Measurements from ENCODE around the gene COL5A3. TPM values are rescaled to one million over a fixed set of nuclear protein-coding genes. Genes with fewer than 3 reads are reported as not detected.

The COL5A3 gene
- total RNA-seq, 1 donor from 2014 or later = 68.7 TPM

DNA sequence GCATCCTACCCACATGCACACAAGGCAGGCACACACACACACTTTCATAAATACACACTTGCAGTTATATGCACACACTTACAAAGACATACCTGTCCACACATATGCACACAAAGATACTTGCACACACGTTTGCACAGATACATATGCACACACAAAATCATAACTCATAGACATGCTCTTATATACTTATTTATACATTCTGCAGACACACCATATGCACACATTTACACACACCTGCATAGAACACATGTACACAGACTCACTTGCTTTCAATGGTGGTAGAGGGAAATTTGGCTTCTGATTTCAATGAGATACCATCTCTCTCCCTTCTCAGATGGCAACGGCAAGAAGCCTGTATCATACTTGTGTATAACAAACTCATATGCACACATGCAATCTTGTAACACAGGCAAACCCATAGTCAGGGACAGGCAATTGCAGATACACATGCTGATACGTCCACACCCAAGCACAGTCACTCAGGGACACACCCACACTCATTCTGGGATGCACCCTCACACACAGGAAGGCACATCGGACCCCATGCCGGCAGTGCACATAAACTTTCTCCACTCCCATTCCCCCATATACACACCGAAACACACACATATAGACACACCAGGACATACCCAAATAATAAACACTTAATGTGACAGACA is 98.6 kb downstream of the COL5A3 start:
- H3K4me1 Mint-ChIP-seq (ENCODE audit: unreplicated experiment) = peaks cover 6% of the 10 kb centered on the region
- H3K27me3 Mint-ChIP-seq (ENCODE audit: unreplicated experiment) = no peaks in the 10 kb centered on the region
- H3K4me3 Mint-ChIP-seq (ENCODE audit: unreplicated experiment) = no peak overlapping the region
- no peak for DNase-seq (ENCODE audit: extremely low spot score, unreplicated experiment)
- H3K27ac Mint-ChIP-seq (ENCODE audit: unreplicated experiment) = no peak overlapping the region
- H3K36me3 Mint-ChIP-seq (ENCODE audit: unreplicated experiment) = peaks cover 2% of the 10 kb centered on the region
- TF ChIP-seq, protein P1, sequence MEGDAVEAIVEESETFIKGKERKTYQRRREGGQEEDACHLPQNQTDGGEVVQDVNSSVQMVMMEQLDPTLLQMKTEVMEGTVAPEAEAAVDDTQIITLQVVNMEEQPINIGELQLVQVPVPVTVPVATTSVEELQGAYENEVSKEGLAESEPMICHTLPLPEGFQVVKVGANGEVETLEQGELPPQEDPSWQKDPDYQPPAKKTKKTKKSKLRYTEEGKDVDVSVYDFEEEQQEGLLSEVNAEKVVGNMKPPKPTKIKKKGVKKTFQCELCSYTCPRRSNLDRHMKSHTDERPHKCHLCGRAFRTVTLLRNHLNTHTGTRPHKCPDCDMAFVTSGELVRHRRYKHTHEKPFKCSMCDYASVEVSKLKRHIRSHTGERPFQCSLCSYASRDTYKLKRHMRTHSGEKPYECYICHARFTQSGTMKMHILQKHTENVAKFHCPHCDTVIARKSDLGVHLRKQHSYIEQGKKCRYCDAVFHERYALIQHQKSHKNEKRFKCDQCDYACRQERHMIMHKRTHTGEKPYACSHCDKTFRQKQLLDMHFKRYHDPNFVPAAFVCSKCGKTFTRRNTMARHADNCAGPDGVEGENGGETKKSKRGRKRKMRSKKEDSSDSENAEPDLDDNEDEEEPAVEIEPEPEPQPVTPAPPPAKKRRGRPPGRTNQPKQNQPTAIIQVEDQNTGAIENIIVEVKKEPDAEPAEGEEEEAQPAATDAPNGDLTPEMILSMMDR (IDR thresholded peaks at IDR 0.05) = no peak
- H3K9me3 Mint-ChIP-seq (ENCODE audit: unreplicated experiment) = no peaks in the 10 kb centered on the region

DNA sequence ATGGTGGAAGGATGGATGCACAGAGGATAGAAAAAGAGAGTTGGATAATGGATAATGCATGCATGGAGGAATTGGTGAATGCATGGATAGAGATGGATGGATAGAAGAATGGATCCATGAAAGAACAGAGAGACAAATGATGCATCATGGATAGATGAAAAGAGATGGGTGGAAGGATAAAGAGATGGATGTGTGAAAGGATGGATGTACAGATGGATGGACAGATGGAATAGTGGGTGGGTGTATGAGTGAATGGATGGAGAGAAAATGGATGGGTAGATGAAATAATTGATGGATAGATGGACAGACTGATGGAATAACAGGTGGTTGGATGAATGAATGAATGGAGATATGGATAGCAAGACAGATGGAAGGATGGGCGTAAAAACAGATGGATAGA is 99.7 kb downstream of the COL5A3 start:
- Mint-ChIP-seq H3K4me1 (ENCODE audit: unreplicated experiment) (peaks cover 5% of the 10 kb centered on the region), H3K27ac (ENCODE audit: unreplicated experiment) (no peak overlapping the region), H3K36me3 (ENCODE audit: unreplicated experiment) (peaks cover 2% of the 10 kb centered on the region), H3K27me3 (ENCODE audit: unreplicated experiment) (no peaks in the 10 kb centered on the region), H3K9me3 (ENCODE audit: unreplicated experiment) (no peaks in the 10 kb centered on the region), H3K4me3 (ENCODE audit: unreplicated experiment) (no peak overlapping the region)
- TF ChIP-seq, protein P1 (IDR thresholded peaks at IDR 0.05) = no peak
- no peak for DNase-seq (ENCODE audit: extremely low spot score, unreplicated experiment)

Small RNAs within 50 kb of the gene (microRNA-seq; reads per million reads assigned to microRNA genes)
- gene MIR5589 (ENCODE audit: unreplicated experiment) = not detected

Other genes with a start within 250 kb of the COL5A3 start
- gene ZNF846, start 241.8 kb downstream of the COL5A3 start, total RNA-seq = 15.3 and 16.0 TPM in 2 replicates
- gene FBXL12, start 191.4 kb downstream of the COL5A3 start, total RNA-seq = 28.1 and 29.0 TPM in 2 replicates
- 258 and 260 TPM in 2 replicates for gene UBL5, start 182.6 kb downstream of the COL5A3 start, total RNA-seq
- 67.4 and 70.3 TPM in 2 replicates for gene PIN1, start 175.2 kb downstream of the COL5A3 start, total RNA-seq
- 208 and 236 TPM in 2 replicates for gene OLFM2, start 74.0 kb downstream of the COL5A3 start, total RNA-seq
- not detected in 2 replicates for gene RDH8, start 3.0 kb upstream of the COL5A3 start, total RNA-seq
- 35.9 and 38.7 TPM in 2 replicates for gene SHFL, start 75.8 kb upstream of the COL5A3 start, total RNA-seq
- gene ANGPTL6, start 92.2 kb upstream of the COL5A3 start, total RNA-seq = 0.18 and 0.21 TPM in 2 replicates
- 34.4 and 40.9 TPM in 2 replicates for gene PPAN, start 95.9 kb upstream of the COL5A3 start, total RNA-seq
- 11.8 and 15.7 TPM in 2 replicates for gene P2RY11, start 101.2 kb upstream of the COL5A3 start, total RNA-seq
- 209 and 217 TPM in 2 replicates for gene EIF3G, start 109.4 kb upstream of the COL5A3 start, total RNA-seq
- gene DNMT1, start 184.4 kb upstream of the COL5A3 start, total RNA-seq = 82.3 and 87.2 TPM in 2 replicates
- 21.8 and 23.6 TPM in 2 replicates for gene S1PR2, start 220.8 kb upstream of the COL5A3 start, total RNA-seq
- gene MRPL4, start 241.7 kb upstream of the COL5A3 start, total RNA-seq = 53.4 and 57.0 TPM in 2 replicates